Measurements from ENCODE around the gene RASAL1. TPM values are rescaled to one million over a fixed set of nuclear protein-coding genes. Genes with fewer than 3 reads are reported as not detected.

The RASAL1 gene
- polyA plus RNA-seq, 2 of the 4 experiments (the other 2 are of a cell fraction) = 0.30 to 0.34 TPM

GRCh38 chr12:113090740-113091139, 44.8 kb downstream of the RASAL1 start:
- CTCF ChIA-PET = interaction anchor here (1.8 to 6.4 kb wide), 4 partner anchors 8 to 63 kb away, joined by 6 to 49 read pairs (median 10); no protein-coding TSS in a partner anchor

GRCh38 chr12:113089839-113090238, 45.7 kb downstream of the RASAL1 start:
- CTCF ChIA-PET = interaction anchor here (1.8 to 6.4 kb wide), 3 partner anchors 9 to 40 kb away, joined by 6 to 49 read pairs (median 12); no protein-coding TSS in a partner anchor

More at GRCh38 chr12:113090740-113091139, 44.8 kb downstream of the RASAL1 start:
- H3K4me1 ChIP-seq = peaks cover 7% of the 10 kb centered on the region; the same call in 1 of the 3 replicates
- DNase-seq (ENCODE audit: low read depth in 1 of 2, low spot score in 1 of 2) = no peak
- POLR2A ChIA-PET = no interaction called here
- no peak overlapping the region for H3K4me3 ChIP-seq
- 60% methylated on average over 19 of the region's 21 CpGs for WGBS (ENCODE audit: missing lambda C conversion rate)
- FAIRE-seq = no peak
- H3K27ac ChIP-seq = no peak overlapping the region
- no peak for TF ChIP-seq RFX5 (IDR thresholded peaks at IDR 0.05)
- TF ChIP-seq HDAC2 (IDR thresholded peaks at IDR 0.05) = no peak
- H3K9me3 ChIP-seq = no peaks in the 10 kb centered on the region
- H3K4me2 ChIP-seq = no peak overlapping the region
- no peak for ATAC-seq

More at GRCh38 chr12:113089839-113090238, 45.7 kb downstream of the RASAL1 start:
- DNase-seq (ENCODE audit: low read depth in 1 of 2, low spot score in 1 of 2) = no peak
- Histone ChIP-seq H3K4me2 (no peak overlapping the region), H3K9me3 (no peaks in the 10 kb centered on the region), H3K4me1 (peaks cover 7% of the 10 kb centered on the region; the same call in 1 of the 3 replicates), H3K27ac (no peak overlapping the region), H3K4me3 (no peak overlapping the region)
- ATAC-seq = no peak
- TF ChIP-seq REST (IDR thresholded peaks at IDR 0.05) (no peak), SREBF2 (IDR thresholded peaks at IDR 0.05) (no peak), GATA3 (IDR thresholded peaks at IDR 0.05; ENCODE audit: borderline replicate concordance) (no peak), HMGXB4 (CRISPR knock-in tag; IDR thresholded peaks at IDR 0.05; ENCODE audit: borderline replicate concordance) (no peak), HOXB5 (CRISPR knock-in tag; IDR thresholded peaks at IDR 0.05) (no peak), BCL3 (IDR thresholded peaks at IDR 0.05) (no peak), ESRRA (IDR thresholded peaks at IDR 0.05; ENCODE audit: borderline replicate concordance, low read length) (no peak), MAZ (IDR thresholded peaks at IDR 0.05; ENCODE audit: borderline replicate concordance, low read depth, low read length) (no peak), HEYL (CRISPR knock-in tag; IDR thresholded peaks at IDR 0.05) (no peak), MAX (IDR thresholded peaks at IDR 0.05) (no peak), ZNF302 (CRISPR knock-in tag; IDR thresholded peaks at IDR 0.05) (no peak), RARB (CRISPR knock-in tag; IDR thresholded peaks at IDR 0.05) (no peak), HES2 (IDR thresholded peaks at IDR 0.05) (no peak), PHF8 (IDR thresholded peaks at IDR 0.05; ENCODE audit: borderline replicate concordance, low read depth) (no peak)
- POLR2A ChIA-PET = interaction anchor here (0.6 kb wide), 1 partner anchor 24 kb away, joined by 7 read pairs; no protein-coding TSS in a partner anchor
- no peak for FAIRE-seq
